Psoas muscle (tissue), 8 donors: ENCODE results near the gene TEAD4. TPM values are rescaled to one million over a fixed set of nuclear protein-coding genes. Genes with fewer than 3 reads are reported as not detected.
A peak's percentile ranks its signal among the peaks of the same experiment; 100 is the strongest.

Experiments used
- ATAC-seq, 4 donors: fragments of 200-7000 bp; cut with Tn5 transposase; one replicate each; pipeline ENCODE4 v1.9.1; 2020; ENCODE audit warnings: moderate library complexity in 3 of 4, mild to moderate bottlenecking in 2 of 4
- DNase-seq, 2 donors: peaks; one replicate each; pipeline ENCODE4 v3.0.0-alpha.2; 2020
- H3K27ac ChIP-seq: fragments of 200-600 bp; one replicate; pipeline ENCODE4 v1.8.0; 2022
- H3K27me3 ChIP-seq, 3 donors: fragments of 200-600 bp in 1 of 3; one replicate each; pipeline versions ENCODE4 v1.6.1 to v1.8.0; 2013 to 2022; ENCODE audit warnings: low read length in 2 of 3, mild to moderate bottlenecking in 2 of 3, moderate library complexity in 1 of 3; ENCODE audit not compliant: insufficient read depth in 3 of 3
- H3K36me3 ChIP-seq, 2 donors: fragments of 200-600 bp in 1 of 2; one replicate each; pipeline versions ENCODE4 v1.6.1 to v1.8.0; 2013 to 2022; ENCODE audit warnings: low read depth in 1 of 2, mild to moderate bottlenecking in 1 of 2, moderate library complexity in 1 of 2; ENCODE audit not compliant: insufficient read depth in 1 of 2
- H3K4me1 ChIP-seq: fragments of 200-600 bp; one replicate; pipeline ENCODE4 v1.8.0; 2022
- H3K4me3 ChIP-seq: fragments of 200-600 bp; one replicate; pipeline ENCODE4 v1.8.0; 2022; ENCODE audit warnings: mild to moderate bottlenecking
- H3K9me3 ChIP-seq: fragments of 200-600 bp; one replicate; pipeline ENCODE4 v1.8.0; 2022
- CTCF ChIP-seq: fragments of 200-600 bp; IDR thresholded peaks from one replicate; pipeline ENCODE4 v1.8.0; 2022; ENCODE audit warnings: antibody characterized with exemption
- WGBS, 3 donors: extraction: QIAGEN DNeasy Blood & Tissue Kit; methylation state at CpG; one replicate each; pipeline versions ENCODE4 v1.1.6 to v1.1.7; 2013; 5-methylcytosine and 5-hydroxymethylcytosine counted together
- intact Hi-C, 2 donors: fragments of 100-400 bp; cut with DNase I; formaldehyde crosslinking; loops; one replicate each; pipeline versions ENCODE4 v1.11.0 to v1.14.2; 2022
- polyA plus RNA-seq, 3 donors: library from polyadenylated mRNA; stranded (reverse); fragments of 200-250 nt; gene quantifications; one replicate each; pipeline ENCODE4 v1.2.3, GENCODE V29; 2013
- total RNA-seq, 4 donors: library from RNA; stranded (reverse); fragmentation: NEBNext Ultra II Directional in 2 of 4; extraction: Animal tissue kit (Norgen Biotek cat#: 25700) in 2 of 4; gene quantifications; one replicate each; pipeline versions ENCODE4 v1.2.1 to v1.2.4, GENCODE V29; 2021 to 2023
- donor health status: healthy with polysubstance abuse.
- donor health status: DM: no; HTN: no; CAD: no; lungs with moderate emphysema.
- donor health status: Bipolar disorder and iron deficiency.
- donor health status: healthy.
- donor health status: DM: yes; HTN: yes; CAD: no.
- donor health status: DM: no; HTN: no; CAD: no.
- donor health status: DM: no; HTN: no; CAD: no.
- donor health status: DM: yes; HTN: yes; CAD: no.

Gene TEAD4
- total and polyA plus RNA-seq, 7 donors, result 71.2 to 236 (median 96.2) TPM

GRCh38 chr12:2923057-2923456 is 36.1 kb upstream of the TEAD4 start:
- DNase-seq, result no peak
- Histone ChIP-seq H3K27ac (no peak overlapping the region), H3K36me3 (peaks cover 3 to 66% of the 10 kb centered on the region in 2 donors), H3K27me3 (no peaks in the 10 kb centered on the region), H3K9me3 (no peaks in the 10 kb centered on the region), H3K4me1 (peaks cover 11% of the 10 kb centered on the region), H3K4me3 (no peak overlapping the region)
- WGBS, 3 donors, result 97 to 99% (median 98%) methylated on average over 9 of the region's 9 CpGs
- intact Hi-C loops, result no loop called here
- no peak for TF ChIP-seq CTCF
- ATAC-seq, result no peak

- Histone ChIP-seq H3K4me1 (peaks cover 11% of the 10 kb centered on the region), H3K9me3 (no peaks in the 10 kb centered on the region), H3K27me3 (no peaks in the 10 kb centered on the region), H3K4me3 (no peak overlapping the region), H3K27ac (peak overlapping the region; percentile 41), H3K36me3 (peaks cover 3 to 74% of the 10 kb centered on the region in 2 donors)
- 36 to 64% (median 46%) methylated on average over 3 of the region's 3 CpGs for WGBS, 3 donors
- ATAC-seq (peak; percentile 91 to 95 (median 94)), DNase-seq (peak in 1 of 2 donors; percentile 70)
- TF ChIP-seq CTCF, result no peak
- intact Hi-C loops, result no loop called here
Measured at GRCh38 chr12:2924019-2924418, 35.2 kb upstream of the TEAD4 start.

GRCh38 chr12:2925322-2925995 is 33.7 kb upstream of the TEAD4 start:
- intact Hi-C loops, result no loop called here
- WGBS, 3 donors, result 89 to 94% (median 90%) methylated on average over 6 of the region's 6 CpGs
- TF ChIP-seq CTCF, result no peak
- no peaks in the 10 kb centered on the region for H3K27me3 ChIP-seq
- no peak for ATAC-seq
- H3K4me3 ChIP-seq, result no peak overlapping the region
- DNase-seq, result no peak
- peaks cover 11% of the 10 kb centered on the region for H3K4me1 ChIP-seq
- no peak overlapping the region for H3K27ac ChIP-seq
- peaks cover 3 to 77% of the 10 kb centered on the region in 2 donors for H3K36me3 ChIP-seq
- H3K9me3 ChIP-seq, result no peaks in the 10 kb centered on the region

- DNase-seq (no peak), ATAC-seq (no peak)
- no peak overlapping the region for H3K4me3 ChIP-seq
- no peaks in the 10 kb centered on the region for H3K27me3 ChIP-seq
- TF ChIP-seq CTCF, result no peak
- H3K4me1 ChIP-seq, result no peaks in the 10 kb centered on the region
- intact Hi-C loops, result no loop called here
- no peak overlapping the region for H3K27ac ChIP-seq
- H3K9me3 ChIP-seq, result no peaks in the 10 kb centered on the region
- WGBS, 3 donors, result 75 to 84% (median 77%) methylated on average over 8 of the region's 8 CpGs
- H3K36me3 ChIP-seq, result peaks cover 5 to 84% of the 10 kb centered on the region in 2 donors
Measured at GRCh38 chr12:2930865-2931264, 28.3 kb upstream of the TEAD4 start.

- Histone ChIP-seq H3K4me3 (no peak overlapping the region), H3K36me3 (peaks cover 8 to 83% of the 10 kb centered on the region in 2 donors), H3K27ac (no peak overlapping the region), H3K4me1 (no peaks in the 10 kb centered on the region), H3K27me3 (no peaks in the 10 kb centered on the region), H3K9me3 (no peaks in the 10 kb centered on the region)
- DNase-seq (no peak), ATAC-seq (no peak)
- TF ChIP-seq CTCF, result no peak
- 70 to 93% (median 89%) methylated on average over 6 of the region's 6 CpGs for WGBS, 3 donors
- intact Hi-C loops, result no loop called here
Measured at GRCh38 chr12:2933586-2933985, 25.6 kb upstream of the TEAD4 start.
